Keratinocyte (primary cell): ENCODE data around the gene CCL1.

Experiments used
- CTCF ChIP-seq, 3 experiments: IDR thresholded peaks in 1 of 3; conservative IDR thresholded peaks in 1 of 3; optimal IDR thresholded peaks in 1 of 3; 2 replicates in 2 of 3; 3 replicates in 1 of 3; pipeline versions ENCODE3 to v1.5.1; 2011; ENCODE audit warnings: low read length in 3 of 3, mild to moderate bottlenecking in 3 of 3, moderate library complexity in 2 of 3, control low read depth in 1 of 3, inconsistent platforms in 1 of 3; ENCODE audit not compliant: insufficient read depth in 2 of 3; ENCODE audit errors: extremely low read depth in 1 of 3
- EZH2 ChIP-seq: IDR thresholded peaks from one replicate; pipeline ENCODE4 v1.6.1; 2012; ENCODE audit warnings: inconsistent platforms, mild to moderate bottlenecking, low read length, moderate library complexity

- no peak for TF ChIP-seq EZH2
- TF ChIP-seq CTCF (optimal IDR thresholded peaks at IDR 0.05 in 1 of 3, IDR thresholded peaks at IDR 0.05 in 1 of 3, conservative IDR thresholded peaks at IDR 0.05 in 1 of 3; ENCODE audit: extremely low read depth in 1 of 3, insufficient read depth in 2 of 3, low read length in 3 of 3): no peak
These were observed 46.3 kb upstream of the CCL1 start for GRCh38 chr17:34409352-34409751.
